Loucy (cell line): ENCODE measurements around the gene MX2.

Experiments
- H2AFZ ChIP-seq: fragments of 200-600 bp; sonication (generic); 2 replicates; pipeline ENCODE4 v1.6.0; 2016; ENCODE audit warnings: antibody characterized with exemption, mild to moderate bottlenecking, low read length, moderate library complexity
- H3F3A ChIP-seq: fragments of 200-600 bp; 2 replicates; pipeline ENCODE4 v1.6.0; 2016; ENCODE audit warnings: antibody characterized with exemption, low read depth, mild to moderate bottlenecking
- H3K27me3 ChIP-seq: fragments of 200-600 bp; sonication (generic); 2 replicates; pipeline ENCODE4 v1.6.1; 2014; ENCODE audit warnings: low read length, mild to moderate bottlenecking; ENCODE audit not compliant: insufficient read depth, poor library complexity, severe bottlenecking
- H3K36me3 ChIP-seq: fragments of 200-600 bp; sonication (generic); 2 replicates; pipeline ENCODE4 v1.6.1; 2016; ENCODE audit warnings: low read length; ENCODE audit not compliant: insufficient read depth
- H3K4me1 ChIP-seq: fragments of 200-600 bp; sonication (generic); 2 replicates; pipeline ENCODE4 v1.5.1; 2014; ENCODE audit warnings: low read length, mild to moderate bottlenecking; ENCODE audit not compliant: insufficient read depth, poor library complexity, severe bottlenecking
- H3K4me2 ChIP-seq: fragments of 200-600 bp; sonication (generic); 2 replicates; pipeline ENCODE4 v1.6.0; 2014; ENCODE audit warnings: antibody characterized with exemption, low read length, low read depth, mild to moderate bottlenecking; ENCODE audit not compliant: poor library complexity, severe bottlenecking
- H3K4me3 ChIP-seq: fragments of 200-600 bp; sonication (generic); 2 replicates; pipeline ENCODE4 v1.5.1; 2014; ENCODE audit warnings: low read length, mild to moderate bottlenecking, mixed read lengths; ENCODE audit not compliant: poor library complexity, severe bottlenecking
- H3K79me2 ChIP-seq: fragments of 200-600 bp; sonication (generic); 2 replicates; pipeline ENCODE4 v1.6.1; 2014; ENCODE audit warnings: low read length; ENCODE audit not compliant: insufficient read depth
- H3K9ac ChIP-seq: fragments of 200-600 bp; sonication (generic); 2 replicates; pipeline ENCODE4 v1.6.0; 2014; ENCODE audit warnings: mild to moderate bottlenecking, low read depth, low read length, moderate library complexity; ENCODE audit not compliant: poor library complexity, severe bottlenecking
- H3K9me2 ChIP-seq: fragments of 200-600 bp; sonication (generic); replicated peaks from 2 replicates; pipeline ENCODE4 v1.6.1; 2016; ENCODE audit warnings: low read depth, low read length, mixed read lengths
- H3K9me3 ChIP-seq: fragments of 200-600 bp; sonication (generic); 2 replicates; pipeline ENCODE4 v1.6.1; 2014; ENCODE audit warnings: mild to moderate bottlenecking, antibody characterized with exemption, low read length, low read depth; ENCODE audit not compliant: insufficient read depth
- H4K20me1 ChIP-seq: fragments of 200-600 bp; sonication (generic); 2 replicates; pipeline ENCODE4 v1.6.0; 2014; ENCODE audit warnings: antibody characterized with exemption, low read length, mild to moderate bottlenecking; ENCODE audit not compliant: insufficient read depth, poor library complexity, severe bottlenecking
- CTCF ChIP-seq: fragments of 200-600 bp; sonication (generic); conservative IDR thresholded peaks from 2 replicates; pipeline ENCODE4 v1.5.1; 2014; ENCODE audit warnings: mild to moderate bottlenecking, antibody characterized with exemption, low read length
- EZH2phosphoT487 ChIP-seq: fragments of 200-600 bp; IDR thresholded peaks from 2 replicates; pipeline ENCODE4 v1.6.1; 2018; ENCODE audit warnings: antibody characterized with exemption, mild to moderate bottlenecking, moderate library complexity, borderline replicate concordance

The MX2 gene

GRCh38 chr21:41393876-41394465 lies 32.1 kb downstream of the MX2 start:
- no peak overlapping the region for H3K4me2 ChIP-seq
- no peak overlapping the region for H3K4me3 ChIP-seq
- no peak overlapping the region for H3K9ac ChIP-seq
- no peaks in the 10 kb centered on the region for H3K4me1 ChIP-seq
- no peaks in the 10 kb centered on the region for H3F3A ChIP-seq
- peaks cover 69% of the 10 kb centered on the region; the same call in 1 of the 2 replicates for H3K36me3 ChIP-seq
- no peaks in the 10 kb centered on the region for H4K20me1 ChIP-seq
- no peak for TF ChIP-seq EZH2phosphoT487
- no peak for TF ChIP-seq CTCF
- no peak overlapping the region for H2AFZ ChIP-seq
- no peaks in the 10 kb centered on the region for H3K9me2 ChIP-seq
- H3K9me3 ChIP-seq = no peaks in the 10 kb centered on the region
- no peaks in the 10 kb centered on the region for H3K27me3 ChIP-seq
- H3K79me2 ChIP-seq = no peaks in the 10 kb centered on the region

- Histone ChIP-seq H3K36me3 (peaks cover 67% of the 10 kb centered on the region; the same call in 1 of the 2 replicates), H3K9me3 (no peaks in the 10 kb centered on the region), H3K4me1 (no peaks in the 10 kb centered on the region), H3K4me2 (no peak overlapping the region), H3K9me2 (no peaks in the 10 kb centered on the region), H3F3A (no peaks in the 10 kb centered on the region), H3K9ac (no peak overlapping the region), H3K79me2 (no peaks in the 10 kb centered on the region), H2AFZ (no peak overlapping the region), H4K20me1 (no peaks in the 10 kb centered on the region), H3K27me3 (no peaks in the 10 kb centered on the region), H3K4me3 (no peak overlapping the region)
- no peak for TF ChIP-seq EZH2phosphoT487
- no peak for TF ChIP-seq CTCF
Measured at GRCh38 chr21:41396558-41397075, 34.8 kb downstream of the MX2 start.

- no peak overlapping the region for H3K9ac ChIP-seq
- H2AFZ ChIP-seq = no peak overlapping the region
- H3K4me1 ChIP-seq = no peaks in the 10 kb centered on the region
- no peak overlapping the region for H3K4me2 ChIP-seq
- TF ChIP-seq EZH2phosphoT487 = no peak
- no peaks in the 10 kb centered on the region for H3F3A ChIP-seq
- H3K79me2 ChIP-seq = no peaks in the 10 kb centered on the region
- no peaks in the 10 kb centered on the region for H3K27me3 ChIP-seq
- no peaks in the 10 kb centered on the region for H3K9me2 ChIP-seq
- no peaks in the 10 kb centered on the region for H4K20me1 ChIP-seq
- peaks cover 68% of the 10 kb centered on the region; the same call in 1 of the 2 replicates for H3K36me3 ChIP-seq
- no peaks in the 10 kb centered on the region for H3K9me3 ChIP-seq
- H3K4me3 ChIP-seq = no peak overlapping the region
Measured at GRCh38 chr21:41397471-41397891, 35.7 kb downstream of the MX2 start.

GRCh38 chr21:41398251-41398650 lies 36.4 kb downstream of the MX2 start:
- H3K4me1 ChIP-seq = no peaks in the 10 kb centered on the region
- no peak overlapping the region for H3K9ac ChIP-seq
- H4K20me1 ChIP-seq = no peaks in the 10 kb centered on the region
- H2AFZ ChIP-seq = no peak overlapping the region
- H3K36me3 ChIP-seq = peaks cover 74% of the 10 kb centered on the region; the same call in 1 of the 2 replicates
- no peak for TF ChIP-seq CTCF
- no peak for TF ChIP-seq EZH2phosphoT487
- no peaks in the 10 kb centered on the region for H3K27me3 ChIP-seq
- H3K4me2 ChIP-seq = no peak overlapping the region
- no peaks in the 10 kb centered on the region for H3K9me2 ChIP-seq
- H3K9me3 ChIP-seq = no peaks in the 10 kb centered on the region
- H3K79me2 ChIP-seq = no peaks in the 10 kb centered on the region
- no peaks in the 10 kb centered on the region for H3F3A ChIP-seq
- H3K4me3 ChIP-seq = no peak overlapping the region
